Natural killer cell (primary cell): Measurements from ENCODE around the gene MYO16. TPM values are rescaled to one million over a fixed set of nuclear protein-coding genes. Genes with fewer than 3 reads are reported as not detected.

Experiments
- ATAC-seq, 3 donors: fragments of 150-1000 bp in 2 of 3; fragments of 200-7000 bp in 1 of 3; cut with Tn5 transposase; 1 replicate in 1 of 3; 2 replicates in 2 of 3; pipeline ENCODE4 v1.10.0; 2021; ENCODE audit warnings: mild to moderate bottlenecking in 2 of 3, moderate library complexity in 2 of 3
- DNase-seq, 2 donors: peaks; one replicate each; pipeline versions ENCODE4 v3.0.0 to v3.0.0-alpha.2; 2013 to 2021; ENCODE audit warnings: mixed read lengths in 1 of 2
- H3K27ac ChIP-seq: one replicate; pipeline ENCODE4 v1.5.1; 2013; ENCODE audit warnings: mild to moderate bottlenecking, low read length
- H3K27me3 ChIP-seq: one replicate; pipeline ENCODE4 v1.6.1; 2013; ENCODE audit warnings: low read length; ENCODE audit not compliant: control insufficient read depth, insufficient read depth
- H3K36me3 ChIP-seq: one replicate; pipeline ENCODE4 v1.6.1; 2013; ENCODE audit warnings: low read length; ENCODE audit not compliant: control insufficient read depth, insufficient read depth
- H3K4me1 ChIP-seq: one replicate; pipeline ENCODE4 v1.6.1; 2013; ENCODE audit warnings: low read length; ENCODE audit not compliant: control insufficient read depth, insufficient read depth
- H3K4me3 ChIP-seq: one replicate; pipeline ENCODE4 v1.5.1; 2013; ENCODE audit warnings: low read length
- H3K9me3 ChIP-seq: one replicate; pipeline ENCODE4 v1.6.1; 2013; ENCODE audit warnings: low read length; ENCODE audit not compliant: control insufficient read depth, insufficient read depth
- H3K27ac Mint-ChIP-seq, 2 donors: one replicate each; pipeline ENCODE4 v1.8.0; 2022; ENCODE audit warnings: mild to moderate bottlenecking in 2 of 2, mixed read lengths in 2 of 2, moderate library complexity in 1 of 2
- H3K27me3 Mint-ChIP-seq, 2 donors: one replicate each; pipeline ENCODE4 v1.8.0; 2022; ENCODE audit warnings: low read depth in 2 of 2, mixed read lengths in 2 of 2
- H3K36me3 Mint-ChIP-seq: one replicate; pipeline ENCODE4 v1.8.0; 2022; ENCODE audit warnings: mixed read lengths
- H3K4me1 Mint-ChIP-seq, 2 donors: one replicate each; pipeline ENCODE4 v1.8.0; 2022; ENCODE audit warnings: mixed read lengths in 2 of 2
- H3K4me3 Mint-ChIP-seq: one replicate; pipeline ENCODE4 v1.8.0; 2022; ENCODE audit warnings: mild to moderate bottlenecking, moderate library complexity, mixed read lengths
- H3K9me3 Mint-ChIP-seq, 2 donors: one replicate each; pipeline ENCODE4 v1.8.0; 2022; ENCODE audit warnings: mixed read lengths in 2 of 2
- WGBS: methylation state at CpG from one replicate; pipeline ENCODE4 v1.1.7; 2013; ENCODE audit warnings: missing lambda C conversion rate; ENCODE audit not compliant: insufficient coverage; 5-methylcytosine and 5-hydroxymethylcytosine counted together
- intact Hi-C: fragments of 100-400 bp; cut with micrococcal nuclease; formaldehyde crosslinking; loops from one replicate; pipeline ENCODE4 v1.14.2; 2022
- total RNA-seq, 4 donors: library from RNA; stranded (reverse); fragments of 120-200 nt in 1 of 4; gene quantifications; one replicate each; pipeline versions ENCODE4 v1.2.3 to v1.2.4, GENCODE V29; 2013 to 2022
- TF ChIP-seq, protein P1 (sequence below): fragments of 200-600 bp; IDR thresholded peaks from one replicate; pipeline ENCODE4 v1.8.0; 2022; ENCODE audit warnings: antibody characterized with exemption

The MYO16 gene
- total RNA-seq, 3 donors from 2014 or later (not counting 1 experiment from before 2014, with no cell fraction given) = 0.28 TPM; not detected in 2

DNA sequence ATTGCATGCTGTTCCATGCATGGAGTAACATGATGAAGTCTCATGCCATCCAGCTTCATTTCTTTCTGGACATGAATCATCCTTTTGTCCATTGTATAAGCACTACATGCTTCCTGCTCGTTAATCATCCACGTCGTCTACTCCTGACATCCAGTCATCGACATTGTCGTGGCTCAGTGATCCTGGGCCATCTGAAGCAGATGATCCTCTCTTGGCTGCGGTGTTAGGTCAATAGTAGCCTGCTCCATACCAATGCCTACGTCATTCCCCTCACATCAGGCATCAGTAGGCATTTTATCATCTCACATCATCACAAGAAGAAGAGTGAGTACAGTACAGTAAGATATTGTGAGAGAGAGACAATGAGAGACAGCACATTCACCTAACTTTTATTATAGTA is 7.9 kb upstream of the MYO16 start:
- 90% methylated on average over 6 of the region's 7 CpGs for WGBS
- no peak overlapping the region for H3K27ac Mint-ChIP-seq
- no peaks in the 10 kb centered on the region for H3K36me3 ChIP-seq
- H3K4me1 Mint-ChIP-seq = no peaks in the 10 kb centered on the region
- H3K27me3 ChIP-seq = no peaks in the 10 kb centered on the region
- no peak for ATAC-seq
- H3K27ac ChIP-seq = no peak overlapping the region
- H3K4me3 Mint-ChIP-seq = no peak overlapping the region
- TF ChIP-seq, protein P1, sequence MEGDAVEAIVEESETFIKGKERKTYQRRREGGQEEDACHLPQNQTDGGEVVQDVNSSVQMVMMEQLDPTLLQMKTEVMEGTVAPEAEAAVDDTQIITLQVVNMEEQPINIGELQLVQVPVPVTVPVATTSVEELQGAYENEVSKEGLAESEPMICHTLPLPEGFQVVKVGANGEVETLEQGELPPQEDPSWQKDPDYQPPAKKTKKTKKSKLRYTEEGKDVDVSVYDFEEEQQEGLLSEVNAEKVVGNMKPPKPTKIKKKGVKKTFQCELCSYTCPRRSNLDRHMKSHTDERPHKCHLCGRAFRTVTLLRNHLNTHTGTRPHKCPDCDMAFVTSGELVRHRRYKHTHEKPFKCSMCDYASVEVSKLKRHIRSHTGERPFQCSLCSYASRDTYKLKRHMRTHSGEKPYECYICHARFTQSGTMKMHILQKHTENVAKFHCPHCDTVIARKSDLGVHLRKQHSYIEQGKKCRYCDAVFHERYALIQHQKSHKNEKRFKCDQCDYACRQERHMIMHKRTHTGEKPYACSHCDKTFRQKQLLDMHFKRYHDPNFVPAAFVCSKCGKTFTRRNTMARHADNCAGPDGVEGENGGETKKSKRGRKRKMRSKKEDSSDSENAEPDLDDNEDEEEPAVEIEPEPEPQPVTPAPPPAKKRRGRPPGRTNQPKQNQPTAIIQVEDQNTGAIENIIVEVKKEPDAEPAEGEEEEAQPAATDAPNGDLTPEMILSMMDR = no peak
- H3K27me3 Mint-ChIP-seq = no peaks in the 10 kb centered on the region
- no peaks in the 10 kb centered on the region for H3K36me3 Mint-ChIP-seq
- no peaks in the 10 kb centered on the region for H3K4me1 ChIP-seq
- DNase-seq = no peak
- no peaks in the 10 kb centered on the region for H3K9me3 ChIP-seq
- H3K4me3 ChIP-seq = no peak overlapping the region
- intact Hi-C loops = no loop called here
- H3K9me3 Mint-ChIP-seq = peaks cover 8 to 9% of the 10 kb centered on the region in 2 donors

DNA sequence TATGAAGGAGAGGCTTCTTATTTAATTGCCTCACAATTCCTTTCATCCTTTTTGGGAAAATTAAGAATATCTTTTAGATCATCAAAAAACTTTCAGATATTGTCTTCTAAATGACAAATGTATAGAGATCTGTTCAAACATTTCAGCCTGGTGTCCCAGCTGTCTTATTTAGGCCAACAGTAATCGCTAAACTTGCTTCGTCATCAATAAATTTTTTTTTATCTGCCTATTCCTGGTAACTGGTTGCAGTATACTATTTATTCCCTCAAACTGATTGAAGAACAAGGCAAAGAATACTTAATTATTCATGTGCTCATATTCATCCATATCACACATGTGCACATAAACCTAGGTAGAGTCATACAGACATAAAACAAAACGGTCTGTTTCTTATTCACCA is 5.3 kb upstream of the MYO16 start:
- Mint-ChIP-seq H3K4me3 (no peak overlapping the region), H3K9me3 (peaks cover 5 to 6% of the 10 kb centered on the region in 2 donors), H3K27me3 (no peaks in the 10 kb centered on the region), H3K27ac (no peak overlapping the region), H3K36me3 (no peaks in the 10 kb centered on the region), H3K4me1 (no peaks in the 10 kb centered on the region)
- H3K4me1 ChIP-seq = no peaks in the 10 kb centered on the region
- DNase-seq (no peak), ATAC-seq (no peak)
- H3K27me3 ChIP-seq = no peaks in the 10 kb centered on the region
- intact Hi-C loops = no loop called here
- TF ChIP-seq, protein P1 = no peak
- no peaks in the 10 kb centered on the region for H3K36me3 ChIP-seq
- no peaks in the 10 kb centered on the region for H3K9me3 ChIP-seq
- 95% methylated on average over 3 of the region's 3 CpGs for WGBS
- no peak overlapping the region for H3K27ac ChIP-seq
- no peak overlapping the region for H3K4me3 ChIP-seq

DNA sequence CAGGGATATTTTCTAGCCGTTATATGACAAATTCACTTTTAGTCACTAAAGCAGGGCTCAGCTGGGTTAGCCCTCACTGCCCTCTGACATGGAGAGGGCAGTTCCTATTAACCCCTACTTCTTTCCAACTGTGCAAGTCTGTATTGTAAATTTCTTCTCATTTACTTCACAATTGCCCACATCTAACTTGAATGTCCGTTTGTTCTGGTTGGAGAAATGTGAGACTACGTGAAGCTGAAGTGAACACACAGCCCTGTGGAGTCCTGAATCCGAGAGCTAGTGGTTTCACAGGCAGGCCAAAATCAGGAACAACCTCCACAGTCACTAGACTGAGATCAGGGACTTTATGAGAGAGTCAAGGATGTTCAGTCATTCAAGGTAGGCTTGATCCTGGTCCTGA is 4.4 kb upstream of the MYO16 start:
- H3K4me3 Mint-ChIP-seq = no peak overlapping the region
- WGBS = 81% methylated on average over 3 of the region's 4 CpGs

DNA sequence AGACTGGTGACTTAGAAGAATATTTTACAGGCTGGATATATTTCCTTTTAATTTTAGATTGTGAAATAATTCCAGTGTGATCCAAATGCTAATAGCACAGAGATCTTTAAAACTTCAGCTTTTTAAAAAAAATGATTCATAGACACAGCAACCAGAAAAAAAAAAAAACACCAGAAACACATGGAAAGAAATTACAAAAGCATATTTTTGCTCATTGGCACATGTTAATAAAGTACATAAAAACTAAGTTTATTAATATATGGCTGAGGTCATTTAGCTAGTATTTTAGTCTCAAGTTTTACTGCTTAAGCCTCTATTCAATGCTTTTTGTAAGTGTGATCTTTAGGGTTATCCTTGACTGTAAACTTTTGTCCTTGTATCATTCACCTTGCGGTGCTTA is 577 bp downstream of the MYO16 start:
- H3K27me3 ChIP-seq = no peaks in the 10 kb centered on the region
- H3K27me3 Mint-ChIP-seq = no peaks in the 10 kb centered on the region
- peaks cover 8 to 9% of the 10 kb centered on the region in 2 donors for H3K9me3 Mint-ChIP-seq
- H3K36me3 Mint-ChIP-seq = no peaks in the 10 kb centered on the region
- DNase-seq = no peak
- no peaks in the 10 kb centered on the region for H3K9me3 ChIP-seq
- H3K4me3 Mint-ChIP-seq = no peak overlapping the region
- H3K4me1 ChIP-seq = no peaks in the 10 kb centered on the region
- no peak overlapping the region for H3K27ac ChIP-seq
- no peak for ATAC-seq
- WGBS = 100% methylated on average over 1 of the region's 1 CpG
- TF ChIP-seq, protein P1 = no peak
- H3K27ac Mint-ChIP-seq = no peak overlapping the region
- H3K36me3 ChIP-seq = no peaks in the 10 kb centered on the region
- H3K4me1 Mint-ChIP-seq = no peaks in the 10 kb centered on the region
- intact Hi-C loops = no loop called here
- no peak overlapping the region for H3K4me3 ChIP-seq

More for the DNA sequence above, 4.4 kb upstream of the MYO16 start:
- TF ChIP-seq, protein P1 = no peak
- no peak for ATAC-seq
- DNase-seq = no peak
- Histone ChIP-seq H3K27ac (no peak overlapping the region), H3K27me3 (no peaks in the 10 kb centered on the region), H3K4me3 (no peak overlapping the region), H3K36me3 (no peaks in the 10 kb centered on the region), H3K9me3 (no peaks in the 10 kb centered on the region), H3K4me1 (no peaks in the 10 kb centered on the region)
- Mint-ChIP-seq H3K27ac (no peak overlapping the region), H3K36me3 (no peaks in the 10 kb centered on the region), H3K9me3 (peaks cover 3 to 6% of the 10 kb centered on the region in 2 donors), H3K4me1 (no peaks in the 10 kb centered on the region), H3K27me3 (no peaks in the 10 kb centered on the region)
- intact Hi-C loops = no loop called here
